ENCODE results near the gene ACTL7A. TPM values are rescaled to one million over a fixed set of nuclear protein-coding genes. Genes with fewer than 3 reads are reported as not detected.
"Not testable (repeated sequence)": the region's sequence is repeated elsewhere in the genome, so short reads cannot be mapped to it uniquely, and the experiment has no call there.

The ACTL7A gene
- total RNA-seq, 1 donor from 2014 or later, result not detected

- H3K27me3 Mint-ChIP-seq (ENCODE audit: unreplicated experiment), result no peaks in the 10 kb centered on the region
- no peak overlapping the region for H3K27ac Mint-ChIP-seq (ENCODE audit: unreplicated experiment)
- no peak for TF ChIP-seq CTCF (IDR thresholded peaks at IDR 0.05; ENCODE audit: unreplicated experiment)
- no peak overlapping the region for H3K4me3 Mint-ChIP-seq (ENCODE audit: unreplicated experiment)
- no peaks in the 10 kb centered on the region for H3K9me3 Mint-ChIP-seq (ENCODE audit: unreplicated experiment)
- H3K4me1 Mint-ChIP-seq (ENCODE audit: unreplicated experiment), result no peaks in the 10 kb centered on the region
- peaks cover 18% of the 10 kb centered on the region for H3K36me3 Mint-ChIP-seq (ENCODE audit: low read depth, unreplicated experiment)
- DNase-seq (ENCODE audit: low spot score), result no peak
Measured at GRCh38 chr9:108885643-108886348, 23.7 kb downstream of the ACTL7A start.

- peaks cover 22% of the 10 kb centered on the region for H3K36me3 Mint-ChIP-seq (ENCODE audit: low read depth, unreplicated experiment)
- not testable (repeated sequence) for H3K4me3 Mint-ChIP-seq (ENCODE audit: unreplicated experiment); H3K4me1 Mint-ChIP-seq (ENCODE audit: unreplicated experiment); DNase-seq (ENCODE audit: low spot score); H3K27ac Mint-ChIP-seq (ENCODE audit: unreplicated experiment); H3K27me3 Mint-ChIP-seq (ENCODE audit: unreplicated experiment); H3K9me3 Mint-ChIP-seq (ENCODE audit: unreplicated experiment)
Measured at GRCh38 chr9:108886594-108887271, 24.7 kb downstream of the ACTL7A start.

GRCh38 chr9:108889649-108890067, 27.6 kb downstream of the ACTL7A start:
- H3K4me1 Mint-ChIP-seq (ENCODE audit: unreplicated experiment), result peaks cover 2% of the 10 kb centered on the region
- H3K36me3 Mint-ChIP-seq (ENCODE audit: low read depth, unreplicated experiment), result peaks cover 26% of the 10 kb centered on the region
- DNase-seq (ENCODE audit: low spot score), result no peak
- no peak overlapping the region for H3K27ac Mint-ChIP-seq (ENCODE audit: unreplicated experiment)
- no peaks in the 10 kb centered on the region for H3K9me3 Mint-ChIP-seq (ENCODE audit: unreplicated experiment)
- no peaks in the 10 kb centered on the region for H3K27me3 Mint-ChIP-seq (ENCODE audit: unreplicated experiment)
- H3K4me3 Mint-ChIP-seq (ENCODE audit: unreplicated experiment), result no peak overlapping the region
- no peak for TF ChIP-seq CTCF (IDR thresholded peaks at IDR 0.05; ENCODE audit: unreplicated experiment)

GRCh38 chr9:108894225-108894997, 32.3 kb downstream of the ACTL7A start:
- no peaks in the 10 kb centered on the region for H3K9me3 Mint-ChIP-seq (ENCODE audit: unreplicated experiment)
- TF ChIP-seq CTCF (IDR thresholded peaks at IDR 0.05; ENCODE audit: unreplicated experiment), result no peak
- H3K27ac Mint-ChIP-seq (ENCODE audit: unreplicated experiment), result no peak overlapping the region
- DNase-seq (ENCODE audit: low spot score), result no peak
- no peaks in the 10 kb centered on the region for H3K27me3 Mint-ChIP-seq (ENCODE audit: unreplicated experiment)
- H3K4me3 Mint-ChIP-seq (ENCODE audit: unreplicated experiment), result no peak overlapping the region
- peaks cover 37% of the 10 kb centered on the region for H3K36me3 Mint-ChIP-seq (ENCODE audit: low read depth, unreplicated experiment)
- peaks cover 11% of the 10 kb centered on the region for H3K4me1 Mint-ChIP-seq (ENCODE audit: unreplicated experiment)

- Mint-ChIP-seq H3K27me3 (ENCODE audit: unreplicated experiment) (peaks cover 2% of the 10 kb centered on the region), H3K4me3 (ENCODE audit: unreplicated experiment) (no peak overlapping the region), H3K27ac (ENCODE audit: unreplicated experiment) (no peak overlapping the region), H3K4me1 (ENCODE audit: unreplicated experiment) (peaks cover 11% of the 10 kb centered on the region), H3K36me3 (ENCODE audit: low read depth, unreplicated experiment) (peaks cover 36% of the 10 kb centered on the region), H3K9me3 (ENCODE audit: unreplicated experiment) (no peaks in the 10 kb centered on the region)
- DNase-seq (ENCODE audit: low spot score), result no peak
- no peak for TF ChIP-seq CTCF (IDR thresholded peaks at IDR 0.05; ENCODE audit: unreplicated experiment)
Measured at GRCh38 chr9:108897324-108898096, 35.4 kb downstream of the ACTL7A start.

GRCh38 chr9:108899023-108899695, 37.1 kb downstream of the ACTL7A start:
- peaks cover 46% of the 10 kb centered on the region for H3K36me3 Mint-ChIP-seq (ENCODE audit: low read depth, unreplicated experiment)
- peaks cover 11% of the 10 kb centered on the region for H3K4me1 Mint-ChIP-seq (ENCODE audit: unreplicated experiment)

More at GRCh38 chr9:108899023-108899695, 37.1 kb downstream of the ACTL7A start:
- not testable (repeated sequence) for H3K27ac Mint-ChIP-seq (ENCODE audit: unreplicated experiment); H3K9me3 Mint-ChIP-seq (ENCODE audit: unreplicated experiment); H3K4me3 Mint-ChIP-seq (ENCODE audit: unreplicated experiment); H3K27me3 Mint-ChIP-seq (ENCODE audit: unreplicated experiment); DNase-seq (ENCODE audit: low spot score)

Measured in endothelial cell (in vitro differentiated cells).